Panc1 (cell line): ENCODE data around the gene MYCN. TPM values are rescaled to one million over a fixed set of nuclear protein-coding genes. Genes with fewer than 3 reads are reported as not detected.

Experiments used
- ATAC-seq: fragments of 200-7000 bp; cut with Tn5 transposase; 2 replicates; pipeline ENCODE4 v1.9.1; 2020; ENCODE audit warnings: mild to moderate bottlenecking, moderate library complexity
- BruUV-seq: library from RNA; stranded (reverse); fragments of 400-500 nt; replicated peaks from 2 replicates; lab custom pipeline; 2021; lab: Mats Ljungman, UMichigan
- CTCF ChIA-PET: fragments of 300-600 bp; sonication (Branson Sonifier 250); formaldehyde crosslinking; loops from one replicate; lab custom pipeline; 2022; ENCODE audit warnings: antibody characterized with exemption; lab: Charles Lee
- POLR2A ChIA-PET: fragments of 300-600 bp; sonication (Branson Sonifier 250); formaldehyde crosslinking; loops from one replicate; lab custom pipeline; 2022; ENCODE audit warnings: antibody characterized with exemption; lab: Charles Lee
- DNase-seq: peaks from one replicate; pipeline ENCODE4 v3.0.0-alpha.2; 2010; ENCODE audit warnings: low read depth, low spot score
- H3K27ac ChIP-seq: 2 replicates; pipeline ENCODE4 v1.5.1; 2011; ENCODE audit warnings: mild to moderate bottlenecking, low read length, inconsistent platforms
- H3K27me3 ChIP-seq: fragments of 200-500 bp; sonication (Bioruptor generic); 2 replicates; pipeline ENCODE4 v1.6.0; 2014; ENCODE audit warnings: low read length, inconsistent platforms; ENCODE audit not compliant: control insufficient read depth, insufficient read depth
- H3K36me3 ChIP-seq: fragments of 200-500 bp; sonication (Bioruptor generic); 2 replicates; pipeline ENCODE4 v1.5.1; 2014; ENCODE audit warnings: inconsistent platforms, mild to moderate bottlenecking, low read length, moderate library complexity; ENCODE audit not compliant: control insufficient read depth, insufficient read depth
- H3K4me1 ChIP-seq: 2 replicates; pipeline ENCODE4 v1.5.1; 2011; ENCODE audit warnings: inconsistent platforms, mild to moderate bottlenecking, low read length, moderate library complexity; ENCODE audit not compliant: control insufficient read depth, insufficient read depth
- H3K4me3 ChIP-seq, 2 experiments: 2 replicates each; pipeline ENCODE4 v1.5.1; 2011 to 2012; ENCODE audit warnings: low read depth in 2 of 2, low read length in 2 of 2, mild to moderate bottlenecking in 2 of 2, inconsistent platforms in 1 of 2, moderate library complexity in 1 of 2
- H3K9me3 ChIP-seq: fragments of 200-500 bp; sonication (Bioruptor generic); 2 replicates; pipeline ENCODE4 v1.5.1; 2014; ENCODE audit warnings: low read depth, mild to moderate bottlenecking, inconsistent platforms, low read length, moderate library complexity; ENCODE audit not compliant: control insufficient read depth, insufficient read depth
- CTCF ChIP-seq: fragments of 450-650 bp; IDR thresholded peaks from 2 replicates; pipeline ENCODE4 v1.5.1; 2017; ENCODE audit warnings: mild to moderate bottlenecking
- POLR2AphosphoS5 ChIP-seq: IDR thresholded peaks from 2 replicates; pipeline ENCODE4 v1.6.1; 2012; ENCODE audit warnings: mild to moderate bottlenecking, low read depth, low read length, moderate library complexity
- SIN3A ChIP-seq: IDR thresholded peaks from 2 replicates; pipeline ENCODE4 v1.6.1; 2012; ENCODE audit warnings: low read depth, mild to moderate bottlenecking, low read length, moderate library complexity, borderline replicate concordance; ENCODE audit not compliant: insufficient read depth
- TCF7L2 ChIP-seq: IDR thresholded peaks from 2 replicates; pipeline ENCODE4 v1.6.1; 2011; ENCODE audit warnings: mild to moderate bottlenecking, low read depth, low read length, inconsistent platforms
- in situ Hi-C: cut with HindIII; loops from 2 replicates; pipeline ENCODE4 v1.10.0; 2016; ENCODE audit warnings: low sequenced_read_pairs, low pct_unique_long_range_greater_than_20kb
- intact Hi-C: fragments of 100-400 bp; cut with micrococcal nuclease; formaldehyde crosslinking; loops from one replicate; pipeline ENCODE4 v1.10.0; 2022; ENCODE audit not compliant: unreplicated experiment
- total RNA-seq: library from RNA; stranded (reverse); gene quantifications from one replicate; pipeline ENCODE4 v1.2.1, GENCODE V29; 2021; ENCODE audit not compliant: unreplicated experiment
- TF ChIP-seq, protein P1 (sequence below), 2 experiments: IDR thresholded peaks; 2 replicates each; pipeline ENCODE4 v1.6.1; 2011 to 2012; ENCODE audit warnings: low read depth in 2 of 2, control low read depth in 1 of 2, low read length in 1 of 2, mild to moderate bottlenecking in 1 of 2, moderate library complexity in 1 of 2; ENCODE audit not compliant: insufficient read depth in 1 of 2

MYCN gene
- total RNA-seq, 1 experiment from 2014 or later: not detected

DNA sequence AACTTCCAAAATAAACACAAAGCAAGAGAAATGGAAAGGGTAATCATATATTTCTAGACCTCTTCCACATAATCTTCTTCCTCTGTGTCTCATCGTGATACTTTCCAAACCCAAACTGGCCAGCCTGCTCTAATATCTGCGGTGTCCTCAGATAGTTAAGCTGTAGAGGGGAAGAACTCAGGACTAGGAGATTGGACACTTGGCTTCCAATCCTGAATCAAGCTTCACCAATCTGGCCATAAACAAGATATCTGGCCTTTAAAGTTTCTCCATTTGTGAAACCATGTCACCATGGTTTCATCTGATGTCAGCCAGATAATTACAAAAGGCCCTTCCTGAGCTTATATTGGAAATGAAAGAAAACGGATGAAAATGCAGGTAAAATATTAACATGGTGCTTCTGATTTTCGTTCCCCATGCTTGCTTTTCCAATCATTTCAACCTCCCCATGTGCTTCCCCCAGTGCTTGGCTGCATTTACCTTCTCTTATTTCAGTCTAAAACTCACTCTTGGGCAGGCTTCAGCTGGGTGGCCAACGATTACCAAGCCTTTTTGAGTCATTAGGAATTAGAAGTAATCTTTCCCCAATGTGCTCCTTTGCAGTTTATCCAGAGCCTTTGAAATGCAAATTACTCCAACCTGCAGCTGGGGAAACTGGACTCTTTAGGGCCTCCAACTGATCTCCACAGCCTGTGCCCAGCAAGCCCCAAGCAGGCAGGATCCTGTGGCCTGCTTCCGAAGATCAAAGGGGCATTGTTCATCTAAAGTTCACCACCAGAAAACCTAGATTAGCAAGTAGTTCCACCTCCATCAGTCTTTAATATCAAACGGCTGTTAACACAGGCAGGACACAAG, 44.5 kb upstream of the MYCN start:
- CTCF ChIA-PET: no interaction called here
- BruUV-seq: no TSS peak
- intact Hi-C loops: no loop called here

DNA sequence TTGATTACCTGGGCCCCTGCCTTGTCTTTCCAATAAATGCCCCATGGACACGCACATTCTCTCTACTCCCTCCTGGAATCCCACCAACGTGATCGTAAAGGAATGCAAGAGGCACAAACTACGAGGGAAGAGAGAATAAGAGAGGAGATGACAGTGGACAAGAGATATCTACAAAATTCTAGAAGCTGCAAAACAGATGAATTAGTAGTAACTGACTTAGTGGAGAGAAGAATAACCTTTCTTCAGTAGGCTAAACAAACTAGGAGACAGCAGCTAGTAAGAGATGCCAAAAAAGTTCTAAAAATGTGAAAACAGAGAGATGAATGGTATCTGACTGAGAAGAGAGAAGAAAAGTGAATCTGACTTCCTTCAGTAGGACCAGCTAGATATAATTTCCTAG, 43.5 kb upstream of the MYCN start:
- POLR2A ChIA-PET: no interaction called here
- BruUV-seq: no TSS peak

More for the DNA sequence above, 44.5 kb upstream of the MYCN start:
- ATAC-seq (no peak), DNase-seq (no peak)
- in situ Hi-C loops: no loop called here
- Histone ChIP-seq H3K4me3 (no peak overlapping the region), H3K9me3 (peaks cover 4% of the 10 kb centered on the region; the same call in 1 of the 2 replicates), H3K27ac (no peak overlapping the region), H3K36me3 (no peaks in the 10 kb centered on the region), H3K4me1 (peaks cover 10% of the 10 kb centered on the region), H3K27me3 (no peaks in the 10 kb centered on the region)
- TF ChIP-seq POLR2AphosphoS5: no peak
- TF ChIP-seq CTCF: no peak
- no peak for TF ChIP-seq TCF7L2
- TF ChIP-seq SIN3A: no peak
- TF ChIP-seq, protein P1, sequence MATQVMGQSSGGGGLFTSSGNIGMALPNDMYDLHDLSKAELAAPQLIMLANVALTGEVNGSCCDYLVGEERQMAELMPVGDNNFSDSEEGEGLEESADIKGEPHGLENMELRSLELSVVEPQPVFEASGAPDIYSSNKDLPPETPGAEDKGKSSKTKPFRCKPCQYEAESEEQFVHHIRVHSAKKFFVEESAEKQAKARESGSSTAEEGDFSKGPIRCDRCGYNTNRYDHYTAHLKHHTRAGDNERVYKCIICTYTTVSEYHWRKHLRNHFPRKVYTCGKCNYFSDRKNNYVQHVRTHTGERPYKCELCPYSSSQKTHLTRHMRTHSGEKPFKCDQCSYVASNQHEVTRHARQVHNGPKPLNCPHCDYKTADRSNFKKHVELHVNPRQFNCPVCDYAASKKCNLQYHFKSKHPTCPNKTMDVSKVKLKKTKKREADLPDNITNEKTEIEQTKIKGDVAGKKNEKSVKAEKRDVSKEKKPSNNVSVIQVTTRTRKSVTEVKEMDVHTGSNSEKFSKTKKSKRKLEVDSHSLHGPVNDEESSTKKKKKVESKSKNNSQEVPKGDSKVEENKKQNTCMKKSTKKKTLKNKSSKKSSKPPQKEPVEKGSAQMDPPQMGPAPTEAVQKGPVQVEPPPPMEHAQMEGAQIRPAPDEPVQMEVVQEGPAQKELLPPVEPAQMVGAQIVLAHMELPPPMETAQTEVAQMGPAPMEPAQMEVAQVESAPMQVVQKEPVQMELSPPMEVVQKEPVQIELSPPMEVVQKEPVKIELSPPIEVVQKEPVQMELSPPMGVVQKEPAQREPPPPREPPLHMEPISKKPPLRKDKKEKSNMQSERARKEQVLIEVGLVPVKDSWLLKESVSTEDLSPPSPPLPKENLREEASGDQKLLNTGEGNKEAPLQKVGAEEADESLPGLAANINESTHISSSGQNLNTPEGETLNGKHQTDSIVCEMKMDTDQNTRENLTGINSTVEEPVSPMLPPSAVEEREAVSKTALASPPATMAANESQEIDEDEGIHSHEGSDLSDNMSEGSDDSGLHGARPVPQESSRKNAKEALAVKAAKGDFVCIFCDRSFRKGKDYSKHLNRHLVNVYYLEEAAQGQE (IDR thresholded peaks at IDR 0.05; ENCODE audit: insufficient read depth in 1 of 2, low read depth in 2 of 2, low read length in 1 of 2): no peak
- POLR2A ChIA-PET: no interaction called here

More for the DNA sequence above, 43.5 kb upstream of the MYCN start:
- ATAC-seq (no peak), DNase-seq (no peak)
- in situ Hi-C loops (no loop called here), intact Hi-C loops (no loop called here)
- Histone ChIP-seq H3K4me1 (peaks cover 4% of the 10 kb centered on the region; the same call in 1 of the 2 replicates), H3K9me3 (peaks cover 4% of the 10 kb centered on the region; the same call in 1 of the 2 replicates), H3K27ac (no peak overlapping the region), H3K4me3 (no peak overlapping the region), H3K36me3 (no peaks in the 10 kb centered on the region), H3K27me3 (no peaks in the 10 kb centered on the region)
- CTCF ChIA-PET: no interaction called here
- TF ChIP-seq, protein P1 (IDR thresholded peaks at IDR 0.05; ENCODE audit: insufficient read depth in 1 of 2, low read depth in 2 of 2, low read length in 1 of 2): no peak
- no peak for TF ChIP-seq TCF7L2
- TF ChIP-seq POLR2AphosphoS5: no peak
- TF ChIP-seq CTCF: no peak
- no peak for TF ChIP-seq SIN3A
